Ramos (cell line): Measurements from ENCODE around the gene FRMD4A.

Experiments
- in situ Hi-C: fragments of 300-500 bp; cut with MboI; formaldehyde crosslinking; loops from one replicate; pipeline ENCODE4 v1.14.3; 2022; ENCODE audit warnings: low sequenced_read_pairs; ENCODE audit not compliant: unreplicated experiment

Gene FRMD4A

GRCh38 chr10:14125564-14125963, 205.2 kb downstream of the FRMD4A start:
- in situ Hi-C loops, result no loop called here

GRCh38 chr10:14124941-14125340, 205.8 kb downstream of the FRMD4A start:
- in situ Hi-C loops, result no loop called here

GRCh38 chr10:14123139-14123538, 207.6 kb downstream of the FRMD4A start:
- in situ Hi-C loops, result no loop called here

- in situ Hi-C loops, result no loop called here
These were observed 209.9 kb downstream of the FRMD4A start for GRCh38 chr10:14120812-14121211.

- in situ Hi-C loops, result no loop called here
These were observed 211.8 kb downstream of the FRMD4A start for GRCh38 chr10:14118953-14119352.

- in situ Hi-C loops, result no loop called here
These were observed 213.9 kb downstream of the FRMD4A start for GRCh38 chr10:14116837-14117236.

- in situ Hi-C loops, result no loop called here
These were observed 214.7 kb downstream of the FRMD4A start for GRCh38 chr10:14116021-14116420.

- in situ Hi-C loops, result no loop called here
These were observed 215.9 kb downstream of the FRMD4A start for GRCh38 chr10:14114791-14115190.

GRCh38 chr10:14112056-14112455, 218.7 kb downstream of the FRMD4A start:
- in situ Hi-C loops, result no loop called here

GRCh38 chr10:14111208-14111607, 219.5 kb downstream of the FRMD4A start:
- in situ Hi-C loops, result no loop called here

- in situ Hi-C loops, result no loop called here
These were observed 223.9 kb downstream of the FRMD4A start for GRCh38 chr10:14106828-14107227.

GRCh38 chr10:14102056-14102455, 228.7 kb downstream of the FRMD4A start:
- in situ Hi-C loops, result no loop called here

GRCh38 chr10:14099885-14100284, 230.8 kb downstream of the FRMD4A start:
- in situ Hi-C loops, result no loop called here

GRCh38 chr10:14093730-14094484, 236.8 kb downstream of the FRMD4A start:
- in situ Hi-C loops, result no loop called here

- in situ Hi-C loops, result no loop called here
These were observed 237.9 kb downstream of the FRMD4A start for GRCh38 chr10:14092799-14093198.

GRCh38 chr10:14089556-14090292, 241.0 kb downstream of the FRMD4A start:
- in situ Hi-C loops, result no loop called here

- in situ Hi-C loops, result no loop called here
These were observed 243.2 kb downstream of the FRMD4A start for GRCh38 chr10:14087566-14087965.

GRCh38 chr10:14086596-14086995, 244.1 kb downstream of the FRMD4A start:
- in situ Hi-C loops, result no loop called here

GRCh38 chr10:14084875-14085274, 245.8 kb downstream of the FRMD4A start:
- in situ Hi-C loops, result no loop called here

- in situ Hi-C loops, result no loop called here
These were observed 249.9 kb downstream of the FRMD4A start for GRCh38 chr10:14080795-14081194.

GRCh38 chr10:14077430-14077829, 253.3 kb downstream of the FRMD4A start:
- in situ Hi-C loops, result no loop called here
